DND-41 (cell line): ENCODE measurements around the gene FN3K.

ENCODE experiments used
- CTCF ChIP-seq: IDR thresholded peaks from 2 replicates; pipeline ENCODE4 v1.5.1; 2012; ENCODE audit warnings: borderline replicate concordance, low read length, moderate library complexity, mild to moderate bottlenecking; ENCODE audit not compliant: poor library complexity, severe bottlenecking; ENCODE audit errors: extremely low read depth
- EZH2 ChIP-seq: IDR thresholded peaks from 3 replicates; pipeline ENCODE4 v1.6.1; 2012; ENCODE audit warnings: borderline replicate concordance, low read depth, mild to moderate bottlenecking, moderate library complexity, low read length, inconsistent platforms; ENCODE audit not compliant: severe bottlenecking

- no peak for TF ChIP-seq EZH2
- TF ChIP-seq CTCF = no peak
Observed at GRCh38 chr17:82753201-82753464, 17.7 kb downstream of the FN3K start.
